ENCODE measurements around the gene R3HCC1L. TPM values are rescaled to one million over a fixed set of nuclear protein-coding genes. Genes with fewer than 3 reads are reported as not detected.
A peak's percentile ranks its signal among the peaks of the same experiment; 100 is the strongest.

The R3HCC1L gene
- total RNA-seq, 1 donor from 2014 or later: 5.9 TPM

- intact Hi-C loops (cut with DNase I): no loop called here
- no peak for DNase-seq (ENCODE audit: missing footprints)
- no peak for ATAC-seq
Observed at GRCh38 chr10:98289802-98290209, 155.3 kb downstream of the R3HCC1L start.

GRCh38 chr10:98292971-98293370 lies 158.5 kb downstream of the R3HCC1L start:
- ATAC-seq: peak; percentile 42
- intact Hi-C loops (cut with DNase I): no loop called here
- DNase-seq (ENCODE audit: missing footprints): no peak

- peak; percentile 69 for ATAC-seq
- intact Hi-C loops (cut with DNase I): no loop called here
- no peak for DNase-seq (ENCODE audit: missing footprints)
Observed at GRCh38 chr10:98293550-98294269, 159.3 kb downstream of the R3HCC1L start.

- ATAC-seq (no peak), DNase-seq (ENCODE audit: missing footprints) (no peak)
- intact Hi-C loops (cut with DNase I): no loop called here
Observed at GRCh38 chr10:98294270-98294627, 159.8 kb downstream of the R3HCC1L start.

Other genes with a start within 250 kb of the R3HCC1L start
- 1.5 TPM for gene CRTAC1, start 104.0 kb upstream of the R3HCC1L start, total RNA-seq
- 0.54 TPM for gene LOXL4, start 133.5 kb downstream of the R3HCC1L start, total RNA-seq

All from Right ventricle myocardium inferior (tissue), 1 donor.